Ammon's horn (tissue), 1 donor: Measurements from ENCODE around the gene FUT8.
"Not testable (repeated sequence)": the region's sequence is repeated elsewhere in the genome, so short reads cannot be mapped to it uniquely, and the experiment has no call there.

Source experiments
- DNase-seq: peaks from one replicate; pipeline ENCODE4 v3.0.0-alpha.2; 2016; ENCODE audit warnings: low spot score

FUT8 gene

DNA sequence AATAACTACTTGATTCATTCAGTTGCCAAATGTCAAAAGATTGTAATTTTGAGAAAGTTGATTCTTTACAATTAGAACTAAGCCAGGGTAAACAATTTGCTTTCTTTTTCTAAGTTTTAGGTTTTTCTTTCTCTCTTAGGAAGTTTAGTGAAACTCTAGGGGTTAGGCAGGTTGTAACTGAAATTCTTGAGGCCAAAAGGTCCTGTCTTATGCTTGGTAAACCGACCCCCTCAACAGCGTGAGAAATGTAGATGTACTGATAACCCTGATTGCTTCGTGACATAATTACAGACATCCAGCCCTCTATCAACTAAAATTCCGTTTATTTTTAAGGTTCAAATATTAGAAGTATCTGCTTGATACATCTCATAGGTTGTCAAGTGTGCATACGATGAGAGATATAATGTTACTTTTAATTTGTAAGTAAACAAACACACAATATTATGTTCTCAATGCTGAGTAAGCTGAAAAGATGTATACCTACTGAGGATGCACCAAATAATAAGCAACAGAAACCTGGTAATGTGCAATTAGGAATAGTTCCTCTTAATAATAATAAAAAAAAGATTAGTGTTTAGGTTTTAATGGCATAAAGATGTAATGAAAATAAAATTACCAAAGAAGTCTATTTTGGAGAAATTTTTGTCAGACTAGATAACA is 7.2 kb downstream of the FUT8 start:
- no peak for DNase-seq

DNA sequence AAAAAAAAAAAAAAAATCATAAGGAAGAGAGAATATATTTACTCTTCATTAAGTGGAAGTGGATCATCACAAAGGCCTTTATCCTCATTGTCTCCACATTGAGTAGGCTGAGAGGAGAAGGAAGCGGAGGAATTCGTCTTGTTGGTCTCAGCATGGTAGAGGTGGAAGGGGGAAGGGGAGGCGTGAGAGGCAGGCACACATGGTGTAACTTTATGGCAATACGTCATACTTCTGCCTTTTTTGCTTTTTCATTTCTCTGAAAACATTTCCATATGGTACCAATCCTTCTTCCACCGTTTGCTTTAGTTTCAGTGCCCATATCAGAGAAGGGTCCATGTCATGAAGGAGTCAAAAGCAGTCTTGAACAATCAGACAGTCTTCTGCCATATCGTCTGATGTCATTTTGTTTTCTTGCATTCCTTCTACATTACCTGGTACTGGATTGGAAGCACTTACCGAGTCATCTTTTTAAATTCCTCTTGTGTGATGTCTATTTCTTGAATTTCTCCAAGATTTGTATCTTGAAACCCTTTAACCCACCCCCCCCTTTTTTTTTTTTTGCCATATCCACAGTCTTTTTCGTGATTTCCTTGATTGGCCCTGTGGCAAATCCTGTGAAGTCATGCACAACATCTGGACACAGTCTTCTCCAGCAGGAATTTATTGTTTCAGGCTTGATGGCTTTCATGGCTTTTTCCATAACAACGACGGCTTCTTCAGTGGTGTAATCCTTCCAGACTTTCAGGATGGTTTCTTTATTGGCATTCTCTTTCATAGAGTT is 8.9 kb downstream of the FUT8 start:
- DNase-seq, result no peak

GRCh38 chr14:65422088-65422834 is 9.7 kb downstream of the FUT8 start:
- no peak for DNase-seq

GRCh38 chr14:65423982-65424381 is 11.5 kb downstream of the FUT8 start:
- DNase-seq, result no peak

DNA sequence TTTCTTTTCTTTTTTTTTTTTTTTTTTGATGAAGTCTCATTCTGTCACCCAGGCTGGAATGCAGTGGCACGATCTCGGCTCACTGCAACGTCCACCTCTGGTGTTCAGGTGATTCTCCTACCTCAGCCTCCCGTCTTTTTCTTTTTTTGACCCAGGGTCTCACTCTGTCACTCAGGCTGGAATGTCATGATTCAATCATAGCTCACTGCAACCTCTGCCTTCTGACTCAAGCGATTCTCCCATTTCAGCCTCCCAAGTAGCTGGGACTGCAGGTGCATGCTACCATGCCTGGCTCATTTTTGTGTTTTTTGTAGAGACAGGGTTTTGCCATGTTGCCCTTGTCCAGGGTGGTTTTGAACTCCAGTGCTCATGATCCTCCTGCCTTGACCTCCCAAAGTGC is 12.0 kb downstream of the FUT8 start:
- DNase-seq, result no peak

- DNase-seq, result no peak
These were observed 13.4 kb downstream of the FUT8 start for GRCh38 chr14:65425885-65426284.

GRCh38 chr14:65426902-65427301 is 14.4 kb downstream of the FUT8 start:
- DNase-seq, result not testable (repeated sequence)

DNA sequence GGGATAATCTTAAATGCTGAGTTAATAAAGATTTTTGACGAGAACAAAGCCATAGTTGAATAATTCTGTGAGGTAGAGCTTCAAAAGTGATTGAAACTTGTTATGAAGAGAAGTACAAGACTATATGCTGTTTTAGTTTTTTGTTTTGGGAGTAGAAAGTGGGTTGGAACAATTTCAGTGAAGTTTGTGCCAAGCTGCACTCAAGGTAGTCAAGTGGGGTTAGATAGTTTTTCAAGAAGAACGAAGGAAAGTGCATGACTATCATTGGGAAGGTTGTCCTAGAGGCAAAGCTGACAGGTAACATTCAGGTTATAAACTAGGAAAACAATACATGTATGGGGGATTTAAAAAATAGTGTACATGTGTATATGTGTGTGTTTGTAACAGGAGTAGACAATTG is 16.2 kb downstream of the FUT8 start:
- no peak for DNase-seq

- no peak for DNase-seq
These were observed 17.2 kb downstream of the FUT8 start for GRCh38 chr14:65429757-65430156.

DNA sequence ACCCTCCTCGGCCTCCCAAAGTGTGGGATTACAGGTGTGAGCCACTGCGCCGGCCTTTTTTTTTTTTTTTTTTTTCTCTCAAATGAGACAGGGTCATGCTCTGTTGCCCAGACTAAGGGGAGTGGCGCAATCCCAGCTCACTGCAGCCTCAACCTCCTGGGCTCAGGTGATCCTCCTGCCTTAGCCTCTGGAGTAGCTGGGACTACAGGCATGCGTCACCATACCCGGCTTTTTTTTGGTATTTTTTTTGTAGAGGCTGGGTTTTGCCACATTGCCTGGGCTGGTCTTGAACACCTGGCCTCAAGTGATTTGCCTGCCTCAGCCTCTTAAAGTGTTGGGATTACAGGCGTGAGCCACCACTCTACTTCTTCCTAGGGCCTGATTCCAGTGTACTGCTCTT is 18.7 kb downstream of the FUT8 start:
- DNase-seq, result no peak

- DNase-seq, result no peak
These were observed 19.4 kb downstream of the FUT8 start for GRCh38 chr14:65431951-65432350.

DNA sequence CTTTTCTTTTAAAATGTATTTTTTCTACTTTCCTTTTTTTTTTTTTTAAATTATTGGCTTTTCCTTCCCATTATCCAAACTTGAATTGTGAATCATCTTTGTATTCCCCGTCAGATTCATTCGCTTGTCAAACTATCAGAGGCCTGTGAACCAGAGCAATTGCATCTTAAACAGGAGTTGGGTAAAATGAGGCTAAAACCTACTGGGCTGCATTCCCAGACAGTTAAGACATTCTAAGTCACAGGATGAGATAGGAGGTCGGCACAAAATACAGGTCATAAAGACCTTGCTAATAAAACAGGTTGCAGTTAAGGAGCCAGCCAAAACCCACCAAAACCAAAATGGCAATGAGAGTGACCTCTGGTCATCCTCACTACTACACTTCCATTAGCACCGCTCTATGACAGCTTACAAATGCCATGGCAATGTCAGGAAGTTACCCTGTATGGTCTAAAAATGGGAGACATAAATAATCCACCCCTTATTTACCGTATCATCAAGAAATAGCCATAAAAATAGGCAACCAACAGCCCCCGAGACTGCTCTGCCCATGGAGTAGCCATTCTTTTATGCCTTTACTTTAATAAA is 19.9 kb downstream of the FUT8 start:
- no peak for DNase-seq

GRCh38 chr14:65433157-65433556 is 20.6 kb downstream of the FUT8 start:
- DNase-seq, result no peak

DNA sequence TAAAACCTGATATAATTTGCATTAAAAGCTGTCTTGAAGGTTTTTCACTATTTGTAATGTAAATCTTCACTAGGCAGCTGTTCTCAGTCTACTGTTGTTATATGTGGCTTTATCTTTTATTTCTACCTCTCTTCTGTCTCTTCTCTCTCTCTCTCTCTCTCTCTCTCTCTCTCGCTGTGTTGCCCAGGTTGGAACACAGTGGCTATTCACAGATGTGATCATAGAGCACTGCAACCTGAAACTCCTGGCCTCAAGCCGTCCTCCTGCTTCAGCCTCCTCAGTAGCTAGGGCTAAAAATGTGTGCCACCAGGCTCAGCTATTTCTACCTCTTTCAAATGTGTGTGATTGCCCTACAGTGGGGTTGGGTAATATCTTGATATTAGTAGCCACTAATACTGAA is 21.1 kb downstream of the FUT8 start:
- DNase-seq, result no peak

- DNase-seq, result no peak
These were observed 21.8 kb downstream of the FUT8 start for GRCh38 chr14:65434216-65434850.

GRCh38 chr14:65438266-65438933 is 25.9 kb downstream of the FUT8 start:
- no peak for DNase-seq

- no peak for DNase-seq
These were observed 26.6 kb downstream of the FUT8 start for GRCh38 chr14:65439117-65439516.

DNA sequence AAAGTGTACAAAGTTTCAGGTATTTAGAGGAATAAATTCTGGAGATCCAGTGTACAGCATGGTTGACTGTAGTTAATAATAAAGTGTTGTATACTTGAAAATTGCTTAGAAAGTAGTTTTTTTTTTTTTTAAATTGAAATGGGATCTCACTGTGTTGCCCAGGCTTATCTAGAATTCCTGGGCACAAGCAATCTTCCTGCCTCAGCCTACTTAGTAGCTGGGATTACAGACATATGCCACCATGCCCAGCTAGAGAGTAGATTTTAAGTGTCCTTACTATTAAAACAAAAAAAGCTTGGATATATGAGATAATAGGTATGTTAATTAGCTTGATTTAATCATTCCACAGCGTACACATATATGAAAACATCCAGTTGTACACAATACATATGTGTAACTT is 27.7 kb downstream of the FUT8 start:
- DNase-seq, result no peak

GRCh38 chr14:65444230-65444629 is 31.7 kb downstream of the FUT8 start:
- no peak for DNase-seq

- no peak for DNase-seq
These were observed 33.6 kb downstream of the FUT8 start for GRCh38 chr14:65446159-65446558.

DNA sequence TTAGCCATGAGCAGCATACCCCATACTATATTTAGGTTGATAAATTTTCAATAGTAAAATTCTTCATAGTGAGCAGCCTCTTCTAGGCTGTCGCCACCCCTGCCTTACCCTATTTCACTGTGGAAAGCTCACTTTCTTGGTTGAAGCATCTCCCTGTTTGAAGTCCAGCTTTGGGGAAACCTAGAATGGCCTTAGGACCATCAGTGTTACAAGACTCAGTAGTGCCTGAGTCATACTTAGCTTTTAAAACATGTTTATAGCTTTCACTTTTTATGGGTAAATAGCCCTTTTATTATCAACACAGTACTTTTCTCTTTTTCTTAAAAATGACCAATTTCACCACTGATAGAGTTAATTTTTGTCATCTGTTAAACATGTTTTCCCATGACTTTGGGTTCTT is 37.1 kb downstream of the FUT8 start:
- no peak for DNase-seq
